Muscle of leg (tissue), 11 donors: Measurements from ENCODE around the gene SUPT3H. TPM values are rescaled to one million over a fixed set of nuclear protein-coding genes. Genes with fewer than 3 reads are reported as not detected.
A peak's percentile ranks its signal among the peaks of the same experiment; 100 is the strongest.
"Not testable (repeated sequence)": the region's sequence is repeated elsewhere in the genome, so short reads cannot be mapped to it uniquely, and the experiment has no call there.

Experiments used
- DNase-seq: peaks from one replicate; pipeline ENCODE4 v3.0.0; 2013
- H3K27ac ChIP-seq: one replicate; pipeline ENCODE4 v1.5.1; 2013; ENCODE audit warnings: mild to moderate bottlenecking, low read length, control low read depth
- H3K27me3 ChIP-seq: one replicate; pipeline ENCODE4 v1.6.1; 2013; ENCODE audit warnings: low read length; ENCODE audit not compliant: control insufficient read depth, insufficient read depth
- H3K36me3 ChIP-seq: one replicate; pipeline ENCODE4 v1.6.1; 2013; ENCODE audit warnings: low read length; ENCODE audit not compliant: control insufficient read depth, insufficient read depth
- H3K4me1 ChIP-seq: one replicate; pipeline ENCODE4 v1.6.1; 2013; ENCODE audit warnings: low read length; ENCODE audit not compliant: control insufficient read depth, insufficient read depth
- H3K4me3 ChIP-seq: one replicate; pipeline ENCODE4 v1.5.1; 2013; ENCODE audit warnings: low read length, control low read depth
- H3K9me3 ChIP-seq: replicated peaks from 2 replicates; pipeline ENCODE4 v1.6.1; 2013; ENCODE audit warnings: low read depth, low read length; ENCODE audit not compliant: control insufficient read depth
- WGBS: methylation state at CpG from one replicate; pipeline ENCODE4 v1.1.5; 2013; ENCODE audit warnings: missing lambda C conversion rate; ENCODE audit not compliant: insufficient coverage; 5-methylcytosine and 5-hydroxymethylcytosine counted together
- polyA plus RNA-seq, 8 donors: library from polyadenylated mRNA; unstranded; fragments of 120-200 nt; gene quantifications; one replicate each; pipeline versions ENCODE4 v1.2.1 to v1.2.3, GENCODE V29; 2013; ENCODE audit warnings: inconsistent platforms in 1 of 8, low replicate concordance in 1 of 8; ENCODE audit not compliant: insufficient read length in 8 of 8, insufficient read depth in 1 of 8
- total RNA-seq: library from RNA; stranded (reverse); fragments of 120-200 nt; gene quantifications from one replicate; pipeline ENCODE4 v1.2.4, GENCODE V29; 2013

The SUPT3H gene
- total and polyA plus RNA-seq, 9 donors = 8.3 to 13.7 (median 10.7) TPM

DNA sequence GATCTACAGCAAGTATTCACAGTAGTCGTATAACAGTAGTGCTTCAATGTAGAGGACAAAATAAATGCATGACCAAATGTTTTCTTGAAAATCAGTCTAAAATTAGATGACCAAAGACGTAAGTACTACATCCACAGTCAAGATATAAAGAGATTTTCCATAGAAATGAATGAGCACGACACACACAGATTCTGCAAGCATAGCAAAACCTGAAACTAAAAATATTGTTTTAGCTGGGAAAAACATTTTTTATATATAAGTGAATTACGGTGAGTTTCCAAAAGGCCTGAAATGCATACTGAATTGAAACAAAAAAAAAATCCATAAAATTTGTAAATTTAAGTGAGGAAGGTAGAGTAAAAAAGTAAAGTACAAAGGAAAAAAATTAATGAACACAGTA is 217.4 kb downstream of the SUPT3H start:
- Histone ChIP-seq H3K4me3 (no peak overlapping the region), H3K9me3 (no peaks in the 10 kb centered on the region), H3K27me3 (no peaks in the 10 kb centered on the region), H3K36me3 (no peaks in the 10 kb centered on the region), H3K4me1 (no peaks in the 10 kb centered on the region), H3K27ac (no peak overlapping the region)
- no CpG with 5 or more reads among the region's 4 CpGs for WGBS
- peak; percentile 3 for DNase-seq

DNA sequence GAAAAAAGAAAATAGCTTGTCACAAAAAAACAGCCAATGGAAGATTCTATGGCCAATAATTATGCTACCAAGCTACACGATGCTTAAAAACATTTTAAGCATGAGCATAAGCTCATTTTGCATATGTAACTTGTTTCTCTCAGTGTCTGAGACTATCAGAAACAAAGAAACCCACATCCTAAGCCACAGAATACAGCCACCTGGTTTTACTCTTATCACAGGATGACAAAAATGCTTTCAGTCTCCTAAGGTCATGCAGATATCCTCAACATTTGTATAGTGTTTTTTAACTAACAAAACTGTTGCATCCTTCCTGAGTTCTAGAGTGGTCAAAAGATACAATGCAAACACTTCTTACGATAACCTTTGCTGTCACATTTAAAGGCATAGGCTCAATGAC is 221.7 kb downstream of the SUPT3H start:
- Histone ChIP-seq H3K27ac (no peak overlapping the region), H3K27me3 (no peaks in the 10 kb centered on the region), H3K4me1 (no peaks in the 10 kb centered on the region), H3K36me3 (no peaks in the 10 kb centered on the region), H3K4me3 (no peak overlapping the region), H3K9me3 (no peaks in the 10 kb centered on the region)
- DNase-seq = no peak
- no CpG with 5 or more reads among the region's 2 CpGs for WGBS

DNA sequence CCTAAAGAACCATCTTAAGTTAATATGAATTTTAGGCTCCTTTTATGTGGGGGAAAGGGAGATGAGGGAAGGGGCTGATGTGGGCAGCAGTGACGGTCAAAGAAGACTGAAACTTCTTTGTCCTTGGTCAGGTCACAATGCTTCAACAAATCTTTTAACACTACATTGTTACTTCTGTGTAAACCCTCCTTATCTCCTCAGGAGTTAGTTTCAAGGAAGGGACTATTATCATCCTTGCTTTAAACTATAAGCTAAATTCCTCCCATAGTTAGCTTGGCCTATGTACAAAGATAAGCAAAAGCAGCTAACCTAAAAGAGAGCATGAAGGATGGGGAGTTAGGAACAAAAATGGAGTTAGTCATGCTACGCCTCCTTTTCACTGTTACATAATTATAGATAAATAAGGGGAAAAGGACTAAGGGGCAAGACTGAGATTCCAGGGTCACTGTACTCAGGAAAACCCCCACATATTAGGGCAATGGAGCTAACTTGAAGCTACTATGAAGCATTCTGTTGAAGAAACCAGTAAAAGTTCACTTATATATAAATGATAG is 222.3 kb downstream of the SUPT3H start:
- no CpG with 5 or more reads among the region's 2 CpGs for WGBS
- no peaks in the 10 kb centered on the region for H3K9me3 ChIP-seq
- DNase-seq = no peak
- no peak overlapping the region for H3K27ac ChIP-seq
- no peaks in the 10 kb centered on the region for H3K4me1 ChIP-seq
- no peak overlapping the region for H3K4me3 ChIP-seq
- no peaks in the 10 kb centered on the region for H3K27me3 ChIP-seq
- no peaks in the 10 kb centered on the region for H3K36me3 ChIP-seq

DNA sequence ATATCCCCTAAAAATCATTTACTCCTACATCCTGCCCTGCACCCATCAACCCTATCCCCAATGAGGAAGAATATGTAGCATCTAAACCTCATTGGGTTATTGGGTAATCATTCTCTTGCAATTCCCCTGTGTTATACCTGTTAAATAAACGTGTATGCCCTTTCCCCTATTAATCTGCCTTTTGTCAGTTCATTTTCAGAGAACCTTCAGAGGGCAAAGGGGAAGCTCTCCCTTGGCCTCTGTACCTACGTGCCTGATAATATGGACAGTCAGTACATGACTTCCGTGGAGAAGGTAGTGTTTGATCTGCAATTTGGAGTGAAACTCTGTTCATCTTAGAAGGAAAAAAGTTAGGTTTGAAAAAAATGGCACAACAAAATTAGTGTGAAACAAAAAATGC is 223.1 kb downstream of the SUPT3H start:
- 83% methylated on average over 2 of the region's 3 CpGs for WGBS
- no peaks in the 10 kb centered on the region for H3K36me3 ChIP-seq
- H3K9me3 ChIP-seq = no peaks in the 10 kb centered on the region
- H3K27ac ChIP-seq = no peak overlapping the region
- no peak overlapping the region for H3K4me3 ChIP-seq
- H3K27me3 ChIP-seq = no peaks in the 10 kb centered on the region
- H3K4me1 ChIP-seq = no peaks in the 10 kb centered on the region
- DNase-seq = no peak

DNA sequence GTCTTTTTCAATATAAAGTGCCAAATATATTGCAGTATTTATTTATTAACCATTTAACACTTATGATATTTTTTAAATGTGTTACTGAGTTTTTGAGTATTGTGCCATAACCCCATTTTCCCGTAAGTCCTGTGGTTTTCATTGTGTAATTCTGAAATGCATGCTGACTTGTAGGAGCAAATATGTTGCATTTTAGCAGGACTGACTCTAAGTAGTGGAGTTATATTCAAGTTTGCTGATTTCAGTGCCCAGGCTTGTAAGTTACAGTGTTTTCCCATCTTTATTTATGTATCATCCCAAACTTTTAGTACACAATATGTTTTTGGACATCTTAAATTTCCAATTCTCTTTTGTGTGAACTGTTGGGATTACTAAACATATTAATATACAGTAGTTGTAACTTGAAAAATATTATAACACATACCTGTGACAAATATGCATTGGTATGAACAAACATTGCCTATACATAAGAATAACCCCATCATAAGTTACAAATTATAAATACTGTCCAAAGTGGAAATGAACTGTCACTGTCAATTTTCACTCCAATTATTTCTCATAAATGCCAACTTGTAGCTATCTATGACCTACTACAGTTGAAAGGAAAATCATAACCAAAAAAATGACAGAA is 228.9 kb downstream of the SUPT3H start:
- no peak overlapping the region for H3K4me3 ChIP-seq
- no peak for DNase-seq
- no CpG with 5 or more reads among the region's 1 CpG for WGBS
- H3K4me1 ChIP-seq = no peaks in the 10 kb centered on the region
- H3K27me3 ChIP-seq = no peaks in the 10 kb centered on the region
- H3K36me3 ChIP-seq = no peaks in the 10 kb centered on the region
- H3K27ac ChIP-seq = no peak overlapping the region
- H3K9me3 ChIP-seq = peaks cover 2% of the 10 kb centered on the region

DNA sequence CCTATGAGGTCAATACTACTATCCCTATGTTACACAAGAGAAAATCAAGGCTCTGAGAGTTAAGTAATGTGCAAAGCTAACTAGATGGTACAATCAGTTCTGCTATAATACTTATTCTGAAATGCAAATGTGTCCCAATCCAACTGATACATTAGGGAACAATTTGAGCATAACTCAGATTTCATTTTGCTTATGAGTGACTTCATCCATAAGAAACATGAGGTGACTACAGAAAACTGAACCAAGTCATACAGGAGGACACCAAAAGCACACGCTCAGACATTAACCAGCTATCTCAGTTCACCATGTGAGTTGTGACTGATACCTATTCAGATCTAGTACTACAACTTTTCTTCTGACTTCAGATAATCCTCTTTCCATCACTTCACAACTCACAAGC is 229.5 kb downstream of the SUPT3H start:
- DNase-seq = no peak
- Histone ChIP-seq H3K27me3 (no peaks in the 10 kb centered on the region), H3K4me1 (no peaks in the 10 kb centered on the region), H3K4me3 (no peak overlapping the region), H3K36me3 (no peaks in the 10 kb centered on the region), H3K27ac (no peak overlapping the region), H3K9me3 (peaks cover 2% of the 10 kb centered on the region)
- WGBS = 57% methylated on average over 1 of the region's 1 CpG

DNA sequence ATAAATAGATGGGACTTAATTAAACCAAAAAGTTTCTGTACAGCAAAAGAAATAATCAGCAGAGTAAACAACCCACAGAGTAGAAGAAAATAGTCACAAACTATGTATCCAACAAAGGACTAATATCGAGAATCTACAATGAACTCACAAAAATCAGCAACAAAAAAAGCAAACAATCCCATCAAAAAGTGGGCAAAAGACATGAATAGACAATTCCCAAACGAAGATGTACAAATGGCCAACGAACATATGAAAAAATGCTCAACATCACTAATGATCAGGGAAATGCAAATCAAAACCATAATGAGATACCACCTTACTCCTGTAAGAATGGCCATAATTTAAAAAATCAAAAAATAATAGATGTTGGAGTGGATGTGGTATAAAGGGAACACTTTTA is 232.1 kb downstream of the SUPT3H start:
- no CpG with 5 or more reads among the region's 3 CpGs for whole genome bisulfite sequencing
- not testable (repeated sequence) for H3K27ac ChIP-seq, H3K9me3 ChIP-seq, H3K4me3 ChIP-seq, DNase-seq, H3K36me3 ChIP-seq, H3K4me1 ChIP-seq, H3K27me3 ChIP-seq

DNA sequence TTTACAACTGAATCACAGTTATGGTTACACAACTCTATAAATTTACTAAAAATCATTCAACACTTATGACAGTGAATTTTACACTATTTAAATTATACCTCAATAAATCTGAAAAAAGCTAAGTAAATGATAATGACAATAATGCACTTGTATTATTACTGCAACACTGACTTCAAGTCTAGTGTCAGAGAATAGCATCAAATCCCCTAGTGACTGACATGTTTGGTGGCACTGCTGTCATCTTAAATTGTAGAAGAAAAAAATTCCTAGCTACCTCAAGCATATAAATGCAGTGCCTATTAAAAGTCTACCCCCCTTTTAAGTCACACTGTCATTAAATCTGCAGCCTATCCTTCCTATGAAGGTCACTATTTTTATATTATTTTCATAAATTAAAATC is 239.0 kb downstream of the SUPT3H start:
- Histone ChIP-seq H3K9me3 (peaks cover 12% of the 10 kb centered on the region), H3K27me3 (no peaks in the 10 kb centered on the region), H3K27ac (no peak overlapping the region), H3K36me3 (no peaks in the 10 kb centered on the region), H3K4me3 (no peak overlapping the region), H3K4me1 (no peaks in the 10 kb centered on the region)
- DNase-seq = no peak

DNA sequence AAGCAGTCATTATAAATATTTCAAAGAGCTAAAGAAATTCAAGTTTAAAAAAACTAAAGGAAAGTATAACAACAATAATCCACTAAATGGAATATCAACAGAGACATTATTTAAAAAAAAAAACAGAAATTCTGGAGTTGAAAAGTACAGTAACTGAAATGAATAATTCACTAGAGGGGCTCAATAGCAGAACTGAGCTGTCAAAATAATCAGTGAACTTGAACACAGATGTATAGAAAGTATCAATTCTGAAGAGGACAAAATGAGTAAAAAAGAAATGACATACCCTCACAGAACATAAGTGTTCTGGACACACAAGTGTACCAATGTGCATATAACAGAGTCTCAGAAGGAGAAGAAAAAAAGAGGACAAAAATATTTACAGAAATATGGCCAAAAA is 241.2 kb downstream of the SUPT3H start:
- no peaks in the 10 kb centered on the region for H3K4me1 ChIP-seq
- no peaks in the 10 kb centered on the region for H3K27me3 ChIP-seq
- no peaks in the 10 kb centered on the region for H3K36me3 ChIP-seq
- H3K27ac ChIP-seq = no peak overlapping the region
- no peak for DNase-seq
- H3K4me3 ChIP-seq = no peak overlapping the region
- peaks cover 9% of the 10 kb centered on the region for H3K9me3 ChIP-seq

DNA sequence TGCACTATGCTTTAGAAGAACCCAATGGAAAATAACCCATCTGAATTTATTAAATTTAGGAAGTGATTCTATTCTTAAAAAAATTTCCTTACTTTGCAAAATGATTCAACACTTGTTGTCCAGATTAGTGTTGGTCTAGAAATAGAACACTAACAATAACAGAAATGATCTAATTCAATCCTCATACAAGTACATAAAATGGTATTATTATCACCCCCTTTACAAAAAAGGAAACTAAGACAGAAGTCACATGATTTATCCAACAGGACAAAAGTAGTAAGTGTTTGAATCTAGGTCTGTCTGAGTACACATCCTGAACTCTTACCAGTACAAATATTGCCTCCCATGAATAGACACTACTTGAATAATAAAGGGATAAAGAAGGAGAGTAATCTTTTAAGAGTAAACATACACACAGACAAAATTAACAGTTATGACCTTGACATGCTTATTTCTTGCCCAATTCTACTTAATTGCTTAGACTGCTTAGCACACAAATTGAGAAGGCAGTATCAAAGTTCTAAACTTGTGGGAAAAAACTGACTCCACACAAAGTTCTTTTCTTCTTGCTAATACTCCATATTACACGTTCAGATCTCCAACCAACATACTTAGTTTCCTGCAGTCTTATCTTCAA is 245.0 kb downstream of the SUPT3H start:
- Histone ChIP-seq H3K27me3 (no peaks in the 10 kb centered on the region), H3K4me1 (no peaks in the 10 kb centered on the region), H3K27ac (no peak overlapping the region), H3K4me3 (no peak overlapping the region), H3K9me3 (peaks cover 9% of the 10 kb centered on the region), H3K36me3 (no peaks in the 10 kb centered on the region)
- WGBS = no CpG with 5 or more reads among the region's 1 CpG
- peak; percentile 24 for DNase-seq
